Measurements from ENCODE around the gene EPS8L3. TPM values are rescaled to one million over a fixed set of nuclear protein-coding genes. Genes with fewer than 3 reads are reported as not detected.
A peak's percentile ranks its signal among the peaks of the same experiment; 100 is the strongest.

The EPS8L3 gene
- total and polyA plus RNA-seq, 9 of the 15 experiments (the other 6 are each of a cell fraction or from before 2014, with no cell fraction given), result 0.09 to 0.42 (median 0.14) TPM; not detected in 5

DNA sequence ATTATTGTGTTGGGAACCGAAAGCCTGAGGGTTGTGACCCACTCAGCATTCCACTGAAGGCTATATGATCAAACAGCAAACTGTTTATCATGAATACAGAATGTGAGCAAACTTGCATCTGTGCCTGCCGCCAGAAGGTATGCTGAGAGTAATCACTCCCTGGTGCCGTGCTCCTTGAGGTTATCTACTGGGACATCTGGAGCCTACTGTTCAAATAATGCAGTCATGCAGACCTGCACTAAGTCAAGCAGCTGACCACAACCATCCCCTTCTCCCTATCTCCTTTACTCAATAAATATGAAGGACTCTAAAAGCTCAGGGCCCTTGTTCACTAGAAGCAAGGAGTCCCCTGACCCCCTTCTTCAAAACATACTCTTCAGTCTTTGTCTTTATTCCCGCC, 38.2 kb downstream of the EPS8L3 start (continued):
- TF ChIP-seq, protein P1, sequence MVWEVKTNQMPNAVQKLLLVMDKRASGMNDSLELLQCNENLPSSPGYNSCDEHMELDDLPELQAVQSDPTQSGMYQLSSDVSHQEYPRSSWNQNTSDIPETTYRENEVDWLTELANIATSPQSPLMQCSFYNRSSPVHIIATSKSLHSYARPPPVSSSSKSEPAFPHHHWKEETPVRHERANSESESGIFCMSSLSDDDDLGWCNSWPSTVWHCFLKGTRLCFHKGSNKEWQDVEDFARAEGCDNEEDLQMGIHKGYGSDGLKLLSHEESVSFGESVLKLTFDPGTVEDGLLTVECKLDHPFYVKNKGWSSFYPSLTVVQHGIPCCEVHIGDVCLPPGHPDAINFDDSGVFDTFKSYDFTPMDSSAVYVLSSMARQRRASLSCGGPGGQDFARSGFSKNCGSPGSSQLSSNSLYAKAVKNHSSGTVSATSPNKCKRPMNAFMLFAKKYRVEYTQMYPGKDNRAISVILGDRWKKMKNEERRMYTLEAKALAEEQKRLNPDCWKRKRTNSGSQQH (CRISPR knock-in tag; IDR thresholded peaks at IDR 0.05), result no peak
- TF ChIP-seq FOSL1 (tag; conservative IDR thresholded peaks at IDR 0.05) (peak; percentile 61), GATA2 (CRISPR knock-in tag; IDR thresholded peaks at IDR 0.05) (peak; percentile 94), TCF3 (CRISPR knock-in tag; IDR thresholded peaks at IDR 0.05) (peak; percentile 96), HEY1 (CRISPR knock-in tag; IDR thresholded peaks at IDR 0.05; ENCODE audit: borderline replicate concordance) (no peak), TEAD4 (IDR thresholded peaks at IDR 0.05; ENCODE audit: low read length) (peak; percentile 92), TEAD4 (CRISPR knock-in tag; IDR thresholded peaks at IDR 0.05; ENCODE audit: borderline replicate concordance) (no peak), ZNF764 (CRISPR knock-in tag; IDR thresholded peaks at IDR 0.05; ENCODE audit: low read depth) (no peak), ZC3H11A (IDR thresholded peaks at IDR 0.05; ENCODE audit: low read depth, low read length) (no peak), ZFP30 (CRISPR knock-in tag; IDR thresholded peaks at IDR 0.05; ENCODE audit: borderline replicate concordance) (no peak), ZNF24 (IDR thresholded peaks at IDR 0.05) (peak; percentile 56; the same call in 1 of the 2 replicates), SAFB2 (IDR thresholded peaks at IDR 0.05; ENCODE audit: borderline replicate concordance, low read depth, low read length, severe bottlenecking) (no peak), NFIC (IDR thresholded peaks at IDR 0.05) (peak; percentile 76), JUND (IDR thresholded peaks at IDR 0.05; ENCODE audit: borderline replicate concordance, low read depth, low read length) (peak; percentile 75; the same call in 1 of the 2 replicates), JUND (tag; IDR thresholded peaks at IDR 0.05; ENCODE audit: borderline replicate concordance, low read depth, low read length) (peak; percentile 60; the same call in 1 of the 3 replicates)
- TF ChIP-seq, protein P2, sequence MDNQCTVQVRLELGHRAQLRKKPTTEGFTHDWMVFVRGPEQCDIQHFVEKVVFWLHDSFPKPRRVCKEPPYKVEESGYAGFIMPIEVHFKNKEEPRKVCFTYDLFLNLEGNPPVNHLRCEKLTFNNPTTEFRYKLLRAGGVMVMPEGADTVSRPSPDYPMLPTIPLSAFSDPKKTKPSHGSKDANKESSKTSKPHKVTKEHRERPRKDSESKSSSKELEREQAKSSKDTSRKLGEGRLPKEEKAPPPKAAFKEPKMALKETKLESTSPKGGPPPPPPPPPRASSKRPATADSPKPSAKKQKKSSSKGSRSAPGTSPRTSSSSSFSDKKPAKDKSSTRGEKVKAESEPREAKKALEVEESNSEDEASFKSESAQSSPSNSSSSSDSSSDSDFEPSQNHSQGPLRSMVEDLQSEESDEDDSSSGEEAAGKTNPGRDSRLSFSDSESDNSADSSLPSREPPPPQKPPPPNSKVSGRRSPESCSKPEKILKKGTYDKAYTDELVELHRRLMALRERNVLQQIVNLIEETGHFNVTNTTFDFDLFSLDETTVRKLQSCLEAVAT (IDR thresholded peaks at IDR 0.05), result peak in 1 of 2 experiments; percentile 67; a peak in 1 of 4 replicates
- TF ChIP-seq, protein P3, sequence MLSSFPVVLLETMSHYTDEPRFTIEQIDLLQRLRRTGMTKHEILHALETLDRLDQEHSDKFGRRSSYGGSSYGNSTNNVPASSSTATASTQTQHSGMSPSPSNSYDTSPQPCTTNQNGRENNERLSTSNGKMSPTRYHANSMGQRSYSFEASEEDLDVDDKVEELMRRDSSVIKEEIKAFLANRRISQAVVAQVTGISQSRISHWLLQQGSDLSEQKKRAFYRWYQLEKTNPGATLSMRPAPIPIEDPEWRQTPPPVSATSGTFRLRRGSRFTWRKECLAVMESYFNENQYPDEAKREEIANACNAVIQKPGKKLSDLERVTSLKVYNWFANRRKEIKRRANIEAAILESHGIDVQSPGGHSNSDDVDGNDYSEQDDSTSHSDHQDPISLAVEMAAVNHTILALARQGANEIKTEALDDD (IDR thresholded peaks at IDR 0.05), result peak; percentile 54
- TF ChIP-seq, protein P4, sequence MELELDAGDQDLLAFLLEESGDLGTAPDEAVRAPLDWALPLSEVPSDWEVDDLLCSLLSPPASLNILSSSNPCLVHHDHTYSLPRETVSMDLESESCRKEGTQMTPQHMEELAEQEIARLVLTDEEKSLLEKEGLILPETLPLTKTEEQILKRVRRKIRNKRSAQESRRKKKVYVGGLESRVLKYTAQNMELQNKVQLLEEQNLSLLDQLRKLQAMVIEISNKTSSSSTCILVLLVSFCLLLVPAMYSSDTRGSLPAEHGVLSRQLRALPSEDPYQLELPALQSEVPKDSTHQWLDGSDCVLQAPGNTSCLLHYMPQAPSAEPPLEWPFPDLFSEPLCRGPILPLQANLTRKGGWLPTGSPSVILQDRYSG (tag; conservative IDR thresholded peaks at IDR 0.05; ENCODE audit: low read depth), result no peak
- TF ChIP-seq, protein P5, sequence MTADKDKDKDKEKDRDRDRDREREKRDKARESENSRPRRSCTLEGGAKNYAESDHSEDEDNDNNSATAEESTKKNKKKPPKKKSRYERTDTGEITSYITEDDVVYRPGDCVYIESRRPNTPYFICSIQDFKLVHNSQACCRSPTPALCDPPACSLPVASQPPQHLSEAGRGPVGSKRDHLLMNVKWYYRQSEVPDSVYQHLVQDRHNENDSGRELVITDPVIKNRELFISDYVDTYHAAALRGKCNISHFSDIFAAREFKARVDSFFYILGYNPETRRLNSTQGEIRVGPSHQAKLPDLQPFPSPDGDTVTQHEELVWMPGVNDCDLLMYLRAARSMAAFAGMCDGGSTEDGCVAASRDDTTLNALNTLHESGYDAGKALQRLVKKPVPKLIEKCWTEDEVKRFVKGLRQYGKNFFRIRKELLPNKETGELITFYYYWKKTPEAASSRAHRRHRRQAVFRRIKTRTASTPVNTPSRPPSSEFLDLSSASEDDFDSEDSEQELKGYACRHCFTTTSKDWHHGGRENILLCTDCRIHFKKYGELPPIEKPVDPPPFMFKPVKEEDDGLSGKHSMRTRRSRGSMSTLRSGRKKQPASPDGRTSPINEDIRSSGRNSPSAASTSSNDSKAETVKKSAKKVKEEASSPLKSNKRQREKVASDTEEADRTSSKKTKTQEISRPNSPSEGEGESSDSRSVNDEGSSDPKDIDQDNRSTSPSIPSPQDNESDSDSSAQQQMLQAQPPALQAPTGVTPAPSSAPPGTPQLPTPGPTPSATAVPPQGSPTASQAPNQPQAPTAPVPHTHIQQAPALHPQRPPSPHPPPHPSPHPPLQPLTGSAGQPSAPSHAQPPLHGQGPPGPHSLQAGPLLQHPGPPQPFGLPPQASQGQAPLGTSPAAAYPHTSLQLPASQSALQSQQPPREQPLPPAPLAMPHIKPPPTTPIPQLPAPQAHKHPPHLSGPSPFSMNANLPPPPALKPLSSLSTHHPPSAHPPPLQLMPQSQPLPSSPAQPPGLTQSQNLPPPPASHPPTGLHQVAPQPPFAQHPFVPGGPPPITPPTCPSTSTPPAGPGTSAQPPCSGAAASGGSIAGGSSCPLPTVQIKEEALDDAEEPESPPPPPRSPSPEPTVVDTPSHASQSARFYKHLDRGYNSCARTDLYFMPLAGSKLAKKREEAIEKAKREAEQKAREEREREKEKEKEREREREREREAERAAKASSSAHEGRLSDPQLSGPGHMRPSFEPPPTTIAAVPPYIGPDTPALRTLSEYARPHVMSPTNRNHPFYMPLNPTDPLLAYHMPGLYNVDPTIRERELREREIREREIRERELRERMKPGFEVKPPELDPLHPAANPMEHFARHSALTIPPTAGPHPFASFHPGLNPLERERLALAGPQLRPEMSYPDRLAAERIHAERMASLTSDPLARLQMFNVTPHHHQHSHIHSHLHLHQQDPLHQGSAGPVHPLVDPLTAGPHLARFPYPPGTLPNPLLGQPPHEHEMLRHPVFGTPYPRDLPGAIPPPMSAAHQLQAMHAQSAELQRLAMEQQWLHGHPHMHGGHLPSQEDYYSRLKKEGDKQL (CRISPR knock-in tag; IDR thresholded peaks at IDR 0.05; ENCODE audit: borderline replicate concordance), result no peak
